ENCODE measurements around the gene MGST3. TPM values are rescaled to one million over a fixed set of nuclear protein-coding genes. Genes with fewer than 3 reads are reported as not detected.
"Not testable (repeated sequence)": the region's sequence is repeated elsewhere in the genome, so short reads cannot be mapped to it uniquely, and the experiment has no call there.

Gene MGST3
- total and polyA plus RNA-seq, 9 donors, result 137 to 238 (median 159) TPM

DNA sequence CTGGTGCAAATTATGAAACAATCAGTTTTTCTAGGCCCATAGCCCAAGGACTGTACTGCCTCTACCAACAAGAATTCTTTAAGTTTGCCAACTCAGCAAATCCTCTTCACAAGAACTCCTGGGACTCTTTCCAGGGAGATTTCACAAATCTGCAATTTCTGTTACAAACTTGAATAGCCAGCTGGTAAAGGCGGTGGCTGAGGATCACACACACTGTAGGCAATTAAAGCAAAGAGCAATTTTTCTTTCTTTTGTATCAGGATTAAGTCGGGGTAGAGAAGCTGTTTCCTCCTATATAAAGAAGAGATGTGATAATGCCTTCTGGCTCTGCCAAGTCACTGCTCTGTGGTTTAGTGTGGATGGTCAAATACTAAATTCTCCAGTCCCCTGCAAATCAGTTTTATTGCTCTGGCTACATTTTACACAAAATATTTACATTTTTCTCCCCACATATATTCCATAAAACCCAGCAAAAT, 65.6 kb downstream of the MGST3 start:
- intact Hi-C loops (cut with DNase I), result no loop called here
- Histone ChIP-seq H3K4me3 (no peak overlapping the region), H3K4me1 (ENCODE audit: insufficient read depth) (peaks cover 8% of the 10 kb centered on the region), H3K27ac (peak overlapping the region in 1 of 2 donors; percentile 25), H3K36me3 (no peaks in the 10 kb centered on the region), H3K9me3 (no peaks in the 10 kb centered on the region), H3K27me3 (no peaks in the 10 kb centered on the region)
- no peak for TF ChIP-seq EP300 (IDR thresholded peaks at IDR 0.05)
- no peak for TF ChIP-seq CTCF (IDR thresholded peaks at IDR 0.05)
- TF ChIP-seq POLR2A (IDR thresholded peaks at IDR 0.05), result no peak
- DNase-seq, result peak in 4 of 5 donors; percentile 28 to 43 (median 35)
- WGBS, 3 donors, result 0 to 4% (median 3%) methylated on average over 2 of the region's 2 CpGs

DNA sequence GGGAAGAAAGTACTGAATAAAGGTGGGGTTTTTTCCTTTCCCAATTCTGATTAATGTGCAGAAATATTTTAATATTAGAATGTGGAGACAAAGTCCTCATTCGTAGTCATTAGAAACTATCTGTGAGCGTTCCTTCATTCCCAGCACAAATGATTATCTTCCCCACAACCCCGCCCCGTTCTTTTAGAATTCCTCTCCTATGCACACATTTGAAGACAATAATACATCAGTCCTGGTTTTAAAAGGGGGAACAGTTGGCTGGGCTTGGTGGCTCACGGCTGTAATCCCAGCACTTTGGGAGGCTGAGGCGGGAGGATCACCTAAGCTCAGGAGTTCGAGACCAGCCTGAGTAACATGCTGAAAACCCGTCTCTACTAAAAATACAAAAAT, 66.5 kb downstream of the MGST3 start:
- Histone ChIP-seq H3K4me3 (peak overlapping the region; percentile 84), H3K36me3 (no peaks in the 10 kb centered on the region), H3K9me3 (no peaks in the 10 kb centered on the region), H3K27me3 (no peaks in the 10 kb centered on the region), H3K27ac (peak overlapping the region in 1 of 2 donors; percentile 87), H3K4me1 (ENCODE audit: insufficient read depth) (peaks cover 8% of the 10 kb centered on the region)
- no peak for DNase-seq
- TF ChIP-seq EP300 (IDR thresholded peaks at IDR 0.05), result no peak
- TF ChIP-seq POLR2A (IDR thresholded peaks at IDR 0.05), result no peak
- no peak for TF ChIP-seq CTCF (IDR thresholded peaks at IDR 0.05)
- intact Hi-C loops (cut with DNase I), result no loop called here
- 5 to 24% (median 5%) methylated on average over 8 of the region's 8 CpGs for WGBS, 3 donors

GRCh38 chr1:165697881-165698760, 67.1 kb downstream of the MGST3 start, which contains the start of gene ALDH9A1:
Gene ALDH9A1 (minus strand): TSS chr1:165698562. CDS start chr1:165698558, 4 bp downstream.
- 0 to 1% (median 0%) methylated on average over 65 of the region's 65 CpGs for WGBS, 3 donors
- intact Hi-C loops (cut with DNase I), result no loop called here
- Histone ChIP-seq H3K27me3 (no peaks in the 10 kb centered on the region), H3K4me3 (peak within 1 kb of the TSS; percentile 84), H3K27ac (peak within 1 kb of the TSS; percentile 59 to 87), H3K36me3 (no peaks in the 10 kb centered on the region), H3K4me1 (ENCODE audit: insufficient read depth) (peaks cover 8% of the 10 kb centered on the region), H3K9me3 (no peaks in the 10 kb centered on the region)
- TF ChIP-seq EP300 (IDR thresholded peaks at IDR 0.05), result no peak
- TF ChIP-seq POLR2A (IDR thresholded peaks at IDR 0.05), result peak; percentile 71
- peak; percentile 83 to 92 (median 89) for DNase-seq

- no peak for DNase-seq
- intact Hi-C loops (cut with DNase I), result no loop called here
- no peaks in the 10 kb centered on the region for H3K27me3 ChIP-seq
- 0 to 1% (median 0%) methylated on average over 7 of the region's 7 CpGs for WGBS, 3 donors
- peak overlapping the region; percentile 7 to 87 for H3K27ac ChIP-seq
- H3K9me3 ChIP-seq, result no peaks in the 10 kb centered on the region
- no peaks in the 10 kb centered on the region for H3K36me3 ChIP-seq
- H3K4me1 ChIP-seq (ENCODE audit: insufficient read depth), result peaks cover 8% of the 10 kb centered on the region
- H3K4me3 ChIP-seq, result peak overlapping the region; percentile 84
- no peak for TF ChIP-seq POLR2A (IDR thresholded peaks at IDR 0.05)
- TF ChIP-seq CTCF (IDR thresholded peaks at IDR 0.05), result no peak
- TF ChIP-seq EP300 (IDR thresholded peaks at IDR 0.05), result no peak
These were observed 67.7 kb downstream of the MGST3 start for GRCh38 chr1:165698761-165699052.

DNA sequence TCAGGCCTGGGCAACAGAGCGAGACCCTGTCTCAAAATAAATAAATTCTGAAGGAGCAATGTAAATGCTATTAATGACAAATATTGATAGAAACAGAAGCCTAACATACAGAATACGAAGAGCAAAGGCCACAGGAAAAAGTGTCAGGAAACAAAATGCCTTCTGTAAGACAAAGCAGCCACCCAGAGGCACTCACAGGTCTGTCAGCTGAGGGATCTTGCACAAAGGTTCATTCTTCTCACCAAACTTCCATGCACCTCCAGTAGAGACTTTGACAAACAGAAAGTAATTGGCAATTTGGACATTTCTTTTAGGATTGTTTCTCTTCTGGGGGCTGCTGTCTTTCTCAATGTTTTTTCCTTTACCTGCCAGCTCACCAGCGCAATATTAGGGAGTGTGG, 68.5 kb downstream of the MGST3 start:
- intact Hi-C loops (cut with DNase I), result no loop called here

DNA sequence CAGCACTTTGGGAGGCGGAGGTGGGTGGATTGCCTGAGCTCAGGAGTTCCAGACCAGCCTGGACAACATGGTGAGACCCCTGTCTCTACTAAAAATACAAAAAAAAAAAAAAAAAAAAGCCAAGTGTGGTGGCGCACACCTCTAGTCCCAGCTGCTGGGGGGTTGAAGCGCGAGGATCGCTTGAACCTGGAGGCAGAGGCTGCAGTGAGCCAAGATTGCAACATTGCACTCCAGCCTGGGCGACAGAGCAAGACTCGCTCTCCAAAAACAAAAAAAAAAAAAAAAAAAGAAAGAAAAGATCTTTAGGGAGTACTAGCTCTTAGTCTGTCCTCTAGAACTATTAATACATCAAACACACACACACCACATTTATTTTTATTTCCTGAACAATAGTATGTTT, 70.9 kb downstream of the MGST3 start:
- DNase-seq; H3K27ac ChIP-seq; H3K36me3 ChIP-seq; H3K27me3 ChIP-seq; H3K4me1 ChIP-seq (ENCODE audit: insufficient read depth); H3K9me3 ChIP-seq; intact Hi-C loops (cut with DNase I); H3K4me3 ChIP-seq: not testable (repeated sequence)
- WGBS, 3 donors, result 89 to 91% (median 90%) methylated on average over 7 of the region's 7 CpGs

More for the DNA sequence above, 68.5 kb downstream of the MGST3 start:
- no peaks in the 10 kb centered on the region for H3K36me3 ChIP-seq
- H3K27me3 ChIP-seq, result no peaks in the 10 kb centered on the region
- peaks cover 8% of the 10 kb centered on the region for H3K4me1 ChIP-seq (ENCODE audit: insufficient read depth)
- TF ChIP-seq EP300 (IDR thresholded peaks at IDR 0.05) (no peak), POLR2A (IDR thresholded peaks at IDR 0.05) (no peak), CTCF (IDR thresholded peaks at IDR 0.05) (no peak)
- DNase-seq, result no peak
- H3K4me3 ChIP-seq, result no peak overlapping the region
- H3K27ac ChIP-seq, result no peak overlapping the region
- H3K9me3 ChIP-seq, result no peaks in the 10 kb centered on the region
- 86 to 94% (median 94%) methylated on average over 3 of the region's 3 CpGs for WGBS, 3 donors

Data from ovary (tissue), 9 donors.